ENCODE results near the gene FOS.
"Not testable (repeated sequence)": the region's sequence is repeated elsewhere in the genome, so short reads cannot be mapped to it uniquely, and the experiment has no call there.

- TF ChIP-seq TARDBP (IDR thresholded peaks at IDR 0.05); HDGF (IDR thresholded peaks at IDR 0.05; ENCODE audit: borderline replicate concordance); BHLHE40 (IDR thresholded peaks at IDR 0.05; ENCODE audit: borderline replicate concordance); FOXK2 (IDR thresholded peaks at IDR 0.05); SP1 (IDR thresholded peaks at IDR 0.05); FOXA1 (IDR thresholded peaks at IDR 0.05): not testable (repeated sequence)
Observed at GRCh38 chr14:75309561-75309960, 30.9 kb downstream of the FOS start.
